A549 (cell line): Measurements from ENCODE around the gene API5. TPM values are rescaled to one million over a fixed set of nuclear protein-coding genes. Genes with fewer than 3 reads are reported as not detected.
"Not testable (repeated sequence)": the region's sequence is repeated elsewhere in the genome, so short reads cannot be mapped to it uniquely, and the experiment has no call there.

Experiments
- ATAC-seq, 2 experiments: fragments of 200-7000 bp in 1 of 2; fragments of >200 bp in 1 of 2; cut with Nextera tagmentation in 1 of 2; cut with Tn5 transposase in 1 of 2; 3 replicates each; pipeline versions ENCODE4 v1.8.0 to v1.9.1; 2018 to 2020; ENCODE audit warnings: mild to moderate bottlenecking in 1 of 2, moderate library complexity in 1 of 2
- CTCF ChIA-PET: fragments of 300-600 bp; sonication (Branson Sonifier 250); formaldehyde crosslinking; extraction: SDS; loops from one replicate; lab custom pipeline; 2021; ENCODE audit warnings: antibody characterized with exemption, inconsistent platforms; lab: Yijun Ruan, JAX
- POLR2A ChIA-PET: fragments of 350-600 bp; formaldehyde crosslinking; extraction: SDS; loops from one replicate; lab custom pipeline; 2021; ENCODE audit warnings: antibody characterized with exemption, inconsistent platforms; lab: Yijun Ruan, JAX
- DNase-seq, 2 experiments: peaks; one replicate each; pipeline versions ENCODE4 v3.0.0 to v3.0.0-alpha.2; 2011 to 2016; ENCODE audit warnings: low read depth in 1 of 2, low spot score in 1 of 2
- FAIRE-seq: peaks from 2 replicates; lab custom pipeline; 2011; peaks lifted over from hg19 to GRCh38; lab: Jason Lieb, UNC
- H3K27ac ChIP-seq, 2 experiments: fragments of >200 bp; sonication (Bioruptor Twin); formaldehyde crosslinking; 3 replicates each; pipeline ENCODE4 v1.5.1; 2016 to 2017
- H3K4me1 ChIP-seq: fragments of >200 bp; sonication (Bioruptor Twin); formaldehyde crosslinking; 3 replicates; pipeline ENCODE4 v1.6.1; 2016
- H3K4me2 ChIP-seq: fragments of >200 bp; sonication (Bioruptor Twin); formaldehyde crosslinking; 3 replicates; pipeline ENCODE4 v1.6.1; 2016
- H3K4me3 ChIP-seq: fragments of >200 bp; sonication (Bioruptor Twin); formaldehyde crosslinking; 3 replicates; pipeline ENCODE4 v1.5.1; 2016
- H3K9me3 ChIP-seq: fragments of >200 bp; sonication (Bioruptor Twin); formaldehyde crosslinking; 3 replicates; pipeline ENCODE4 v1.6.1; 2016
- CHD4 ChIP-seq: fragments of 200-600 bp; sonication (generic); IDR thresholded peaks from 2 replicates; pipeline ENCODE4 v1.6.1; 2016; ENCODE audit warnings: antibody characterized with exemption, mild to moderate bottlenecking, borderline replicate concordance
- CTCF ChIP-seq: fragments of >200 bp; sonication (Bioruptor Twin); formaldehyde crosslinking; IDR thresholded peaks from 3 replicates; pipeline ENCODE4 v1.5.1; 2016
- FOSB ChIP-seq: fragments of 250-450 bp; sonication (Bioruptor Pico); IDR thresholded peaks from 2 replicates; pipeline ENCODE4 v1.5.0; 2020; ENCODE audit warnings: mild to moderate bottlenecking, moderate library complexity
- HDAC2 ChIP-seq: fragments of 200-600 bp; sonication (generic); IDR thresholded peaks from 2 replicates; pipeline ENCODE4 v1.6.1; 2016
- HEYL ChIP-seq: fragments of 250-450 bp; sonication (Bioruptor Pico); IDR thresholded peaks from 2 replicates; pipeline ENCODE4 v1.8.0; 2021; ENCODE audit warnings: mild to moderate bottlenecking, moderate library complexity
- HOXB13 ChIP-seq: fragments of 250-450 bp; sonication (Bioruptor Pico); IDR thresholded peaks from 2 replicates; pipeline ENCODE4 v1.5.0; 2020; ENCODE audit warnings: low read depth, mild to moderate bottlenecking, moderate library complexity
- JUNB ChIP-seq: fragments of >200 bp; sonication (Bioruptor Twin); formaldehyde crosslinking; IDR thresholded peaks from 2 replicates; pipeline ENCODE4 v1.6.1; 2016
- KDM5A ChIP-seq: fragments of 200-600 bp; sonication (generic); IDR thresholded peaks from 2 replicates; pipeline ENCODE4 v1.6.1; 2016; ENCODE audit warnings: antibody characterized with exemption, mild to moderate bottlenecking
- MAFK ChIP-seq: fragments of 450-650 bp; IDR thresholded peaks from 2 replicates; pipeline ENCODE4 v1.6.1; 2014; ENCODE audit not compliant: partially characterized antibody
- NFE2L2 ChIP-seq: fragments of 150-350 bp; conservative IDR thresholded peaks from 2 replicates; pipeline ENCODE4 v1.6.1; 2014; ENCODE audit warnings: low read length
- NR3C1 ChIP-seq: fragments of >200 bp; sonication (Bioruptor Twin); formaldehyde crosslinking; IDR thresholded peaks from 3 replicates; pipeline ENCODE4 v1.6.1; 2017
- PHF8 ChIP-seq: fragments of 200-600 bp; sonication (generic); IDR thresholded peaks from 2 replicates; pipeline ENCODE4 v1.6.1; 2016; ENCODE audit warnings: low read depth, mild to moderate bottlenecking, antibody characterized with exemption, moderate library complexity, borderline replicate concordance
- POLR2AphosphoS2 ChIP-seq: conservative IDR thresholded peaks from 2 replicates; pipeline ENCODE4 v1.6.1; 2012; ENCODE audit warnings: low read length, improper control_type of control experiment, inconsistent platforms
- RARB ChIP-seq: fragments of 250-450 bp; sonication (Bioruptor Pico); IDR thresholded peaks from 2 replicates; pipeline ENCODE4 v1.8.0; 2021; ENCODE audit warnings: mild to moderate bottlenecking, moderate library complexity
- TP53 ChIP-seq: fragments of 250-450 bp; sonication (Bioruptor Pico); IDR thresholded peaks from 2 replicates; pipeline ENCODE4 v1.5.0; 2021; ENCODE audit warnings: mild to moderate bottlenecking, moderate library complexity
- USF2 ChIP-seq: fragments of 450-650 bp; IDR thresholded peaks from 2 replicates; pipeline ENCODE4 v1.6.1; 2014; ENCODE audit warnings: antibody characterized with exemption
- ZC3H11A ChIP-seq: fragments of 450-650 bp; IDR thresholded peaks from 2 replicates; pipeline ENCODE4 v1.6.1; 2014; ENCODE audit warnings: antibody characterized with exemption, mild to moderate bottlenecking
- WGBS: methylation state at CpG from one replicate; pipeline ENCODE4 v1.1.6; 2017; ENCODE audit errors: missing lambda C conversion rate; 5-methylcytosine and 5-hydroxymethylcytosine counted together
- polyA plus RNA-seq, 4 experiments: library from polyadenylated mRNA; depleted of rRNA in 3 of 4; stranded (reverse); fragments of >200 nt; fragmentation: RNase III in 1 of 4; extraction: RNeasy Plus Mini Kit Qiagen cat#74134 plus additional on column Dnase treatment in 1 of 4; gene quantifications; 2 replicates in 3 of 4; 3 replicates in 1 of 4; pipeline ENCODE4 v1.2.3, GENCODE V29; 2011 to 2017

The API5 gene
- polyA plus RNA-seq, 2 of the 4 experiments (the other 2 are of a cell fraction), result 87.7 to 127 TPM

GRCh38 chr11:43328482-43328881 is 16.7 kb downstream of the API5 start:
- 90% methylated on average over 2 of the region's 2 CpGs for WGBS
- Histone ChIP-seq H3K9me3 (no peaks in the 10 kb centered on the region), H3K4me3 (no peak overlapping the region), H3K27ac (no peak overlapping the region), H3K4me2 (no peak overlapping the region)
- no peak for ATAC-seq
- POLR2A ChIA-PET, result no interaction called here
- FAIRE-seq, result no peak
- no peak for TF ChIP-seq JUNB
- no peak for TF ChIP-seq MAFK
- no peak for TF ChIP-seq KDM5A
- TF ChIP-seq USF2, result no peak
- TF ChIP-seq RARB (CRISPR knock-in tag), result no peak
- TF ChIP-seq FOSB (CRISPR knock-in tag), result no peak
- no peak for TF ChIP-seq POLR2AphosphoS2
- TF ChIP-seq ZC3H11A, result no peak
- no peak for TF ChIP-seq HEYL
- TF ChIP-seq HOXB13, result no peak
- no peak for TF ChIP-seq NR3C1
- TF ChIP-seq HDAC2, result no peak
- no peak for TF ChIP-seq CTCF
- TF ChIP-seq, all 56 proteins: peak for 0
- CTCF ChIA-PET, result interaction anchor here (1.3 to 2.4 kb wide), 2 partner anchors 13 to 46 kb away, joined by 3 to 7 read pairs; no protein-coding TSS in a partner anchor
- DNase-seq, result no peak
- peaks cover 9% of the 10 kb centered on the region; the same call in 2 of the 3 replicates for H3K4me1 ChIP-seq

DNA sequence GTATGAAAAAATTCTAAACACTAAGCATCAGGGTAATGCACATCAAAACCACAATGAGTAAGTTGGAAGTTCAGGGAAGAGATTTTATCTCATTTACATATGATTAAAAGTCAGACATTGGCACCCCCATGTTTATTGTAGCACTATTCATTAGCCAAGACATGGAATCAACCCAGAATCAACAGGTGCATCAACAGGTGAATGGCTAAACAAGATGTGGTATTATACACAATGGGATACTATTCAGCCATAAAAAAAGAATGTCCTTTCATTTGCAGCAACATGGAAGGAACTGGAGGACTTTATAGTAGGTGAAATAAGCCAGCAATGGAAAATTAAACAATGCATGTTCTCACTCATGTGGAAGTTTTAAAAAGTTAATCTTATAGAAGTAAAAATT is 29.4 kb downstream of the API5 start:
- DNase-seq (no peak), FAIRE-seq (no peak), ATAC-seq (no peak)
- no peaks in the 10 kb centered on the region for H3K9me3 ChIP-seq
- H3K4me1 ChIP-seq, result no peaks in the 10 kb centered on the region
- no peak overlapping the region for H3K4me3 ChIP-seq
- TF ChIP-seq PHF8 (no peak), TP53 (no peak), CHD4 (no peak), ZC3H11A (no peak)
- no peak overlapping the region for H3K4me2 ChIP-seq
- ChIA-PET CTCF (interaction anchor here (1.2 to 1.4 kb wide), 2 partner anchors 12 to 15 kb away, joined by 3 read pairs; no protein-coding TSS in a partner anchor), POLR2A (no interaction called here)
- H3K27ac ChIP-seq, result no peak overlapping the region

- FAIRE-seq, DNase-seq, H3K4me2 ChIP-seq, H3K27ac ChIP-seq, POLR2A ChIA-PET, H3K9me3 ChIP-seq, ATAC-seq, H3K4me1 ChIP-seq, H3K4me3 ChIP-seq: not testable (repeated sequence)
- WGBS, result no CpG with 5 or more reads among the region's 17 CpGs
- CTCF ChIA-PET, result interaction anchor here (2.5 kb wide), 1 partner anchor 39 kb away, joined by 6 read pairs; the partner anchor contains the start of gene API5
Measured at GRCh38 chr11:43351426-43351825, 39.6 kb downstream of the API5 start.

DNA sequence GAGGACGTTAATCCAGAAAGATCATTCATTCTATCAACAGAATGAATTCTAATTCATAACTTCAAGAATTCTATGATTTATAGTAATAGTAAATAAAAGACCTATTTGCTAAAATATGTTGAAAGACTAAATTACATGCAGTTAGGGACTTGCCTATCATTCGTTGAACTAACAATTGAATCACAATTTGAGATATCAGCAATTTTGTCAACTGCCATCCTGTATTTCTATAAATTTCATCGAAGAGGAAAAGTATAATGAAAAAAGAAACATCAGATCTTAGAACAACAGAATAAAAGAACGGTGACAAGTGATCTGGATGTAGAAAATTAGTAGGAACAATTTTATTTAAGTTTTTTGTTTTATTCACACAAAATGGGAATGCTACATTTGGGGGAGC is 42.5 kb downstream of the API5 start:
- DNase-seq, result no peak
- WGBS, result 74% methylated on average over 4 of the region's 4 CpGs
- H3K4me3 ChIP-seq, result no peak overlapping the region
- no peak for TF ChIP-seq NFE2L2
- peak; percentile 47 for TF ChIP-seq MAFK
- TF ChIP-seq, all 56 proteins: peak for 1
- H3K9me3 ChIP-seq, result no peaks in the 10 kb centered on the region
- H3K4me2 ChIP-seq, result no peak overlapping the region
- ATAC-seq, result no peak
- H3K27ac ChIP-seq, result no peak overlapping the region
- ChIA-PET POLR2A (no interaction called here), CTCF (no interaction called here)
- H3K4me1 ChIP-seq, result no peaks in the 10 kb centered on the region; the same call in 2 of the 3 replicates
- no peak for FAIRE-seq
